Fibroblast of skin of scalp (primary cell): Measurements from ENCODE around the gene GNAI1.
A peak's percentile ranks its signal among the peaks of the same experiment; 100 is the strongest.

ENCODE experiments used
- DNase-seq: peaks from one replicate; pipeline ENCODE4 v3.0.0-alpha.2; 2013

Gene GNAI1

DNA sequence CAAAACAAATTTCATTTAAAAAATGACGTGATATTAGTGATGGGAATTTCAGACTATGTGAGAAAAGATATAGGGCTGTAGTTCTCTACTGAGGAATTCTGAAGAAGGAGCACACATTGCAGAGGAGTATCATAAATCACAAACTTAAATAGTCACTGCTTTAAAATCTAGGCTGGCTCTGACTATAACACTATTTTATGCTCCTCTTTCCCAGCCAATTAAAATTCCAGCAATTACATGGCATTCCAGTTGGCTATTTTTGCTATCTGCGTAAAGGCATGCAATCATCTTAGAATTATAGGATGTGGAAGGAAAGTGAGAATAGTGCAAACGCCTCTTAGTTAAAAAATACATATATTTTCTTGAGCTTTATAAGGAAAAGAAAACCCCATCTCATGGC is 123.1 kb downstream of the GNAI1 start:
- peak; percentile 60 for DNase-seq

- DNase-seq: no peak
Observed at GRCh38 chr7:80260606-80261005, 126.0 kb downstream of the GNAI1 start.

DNA sequence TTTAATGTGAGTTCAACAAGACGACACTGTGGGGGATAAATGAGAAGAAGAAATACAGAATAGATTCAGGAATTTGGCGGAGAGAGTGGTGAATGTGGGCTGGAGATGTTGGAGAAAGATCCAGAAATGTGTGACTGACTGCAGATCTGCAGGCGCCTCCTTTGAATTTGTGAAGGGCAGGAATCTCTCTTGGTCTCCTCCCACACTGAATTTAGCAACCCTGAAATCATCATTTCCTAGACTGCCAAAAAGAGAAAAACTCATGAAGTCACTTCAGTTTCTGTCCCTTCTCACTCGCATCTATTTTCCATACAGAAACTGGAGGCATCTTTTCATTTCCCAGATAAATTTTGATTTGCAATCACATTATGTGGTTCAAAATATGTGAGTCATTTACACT is 128.7 kb downstream of the GNAI1 start:
- no peak for DNase-seq

GRCh38 chr7:80263821-80264220 is 129.2 kb downstream of the GNAI1 start:
- peak; percentile 22 for DNase-seq

- DNase-seq: no peak
Observed at GRCh38 chr7:80264769-80265495, 130.3 kb downstream of the GNAI1 start.

DNA sequence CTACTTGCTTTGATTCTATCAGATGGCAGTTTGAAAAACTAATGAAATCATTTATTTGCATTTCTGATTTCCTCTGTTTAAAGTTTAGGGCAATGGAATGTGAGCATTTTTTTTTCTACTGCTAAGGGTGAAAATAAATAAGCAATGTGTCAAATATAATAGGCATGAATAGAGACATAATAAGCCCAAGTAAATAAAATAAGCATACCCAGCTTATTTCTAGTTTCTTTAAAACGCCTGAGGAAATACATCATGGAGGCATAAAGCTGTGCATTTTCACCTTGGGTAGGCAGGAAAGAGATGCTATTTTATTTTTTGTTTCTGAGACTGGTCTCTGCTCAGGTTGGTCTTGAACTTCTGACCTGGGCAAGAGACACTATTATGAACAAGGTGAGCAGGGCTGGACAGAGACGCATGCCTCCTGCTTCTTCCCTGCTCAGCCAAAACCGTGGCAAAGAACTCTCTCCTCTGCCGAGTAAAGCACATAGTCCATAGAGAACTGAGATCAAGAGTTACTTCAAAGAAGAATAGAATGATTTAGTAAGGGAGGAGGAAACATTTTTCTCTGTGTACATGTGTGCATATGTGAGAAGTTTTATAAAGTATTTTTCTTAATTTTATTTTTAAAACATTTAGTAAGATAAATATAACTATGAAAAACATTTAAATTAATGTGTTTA is 138.1 kb downstream of the GNAI1 start:
- no peak for DNase-seq

GRCh38 chr7:80273327-80273726 is 138.7 kb downstream of the GNAI1 start:
- peak; percentile 42 for DNase-seq

- no peak for DNase-seq
Observed at GRCh38 chr7:80275192-80275605, 140.6 kb downstream of the GNAI1 start.
